Skeletal muscle tissue (tissue), 4 donors: ENCODE data around the gene MTHFD2. TPM values are rescaled to one million over a fixed set of nuclear protein-coding genes. Genes with fewer than 3 reads are reported as not detected.

Experiments used
- H3K27ac ChIP-seq: one replicate; pipeline ENCODE4 v1.7.0; 2013; ENCODE audit warnings: mild to moderate bottlenecking, low read depth, low read length, inconsistent platforms
- H3K27me3 ChIP-seq, 3 donors: one replicate each; pipeline ENCODE4 v1.7.0; 2013; ENCODE audit warnings: low read length in 3 of 3; ENCODE audit not compliant: control insufficient read depth in 3 of 3, insufficient read depth in 3 of 3
- H3K36me3 ChIP-seq, 3 donors: one replicate each; pipeline ENCODE4 v1.7.0; 2013; ENCODE audit warnings: low read length in 3 of 3; ENCODE audit not compliant: control insufficient read depth in 3 of 3, insufficient read depth in 3 of 3
- H3K4me1 ChIP-seq, 3 donors: one replicate each; pipeline ENCODE4 v1.7.0; 2013; ENCODE audit warnings: low read length in 3 of 3, mild to moderate bottlenecking in 3 of 3; ENCODE audit not compliant: control insufficient read depth in 3 of 3, insufficient read depth in 3 of 3
- H3K4me3 ChIP-seq, 3 donors: one replicate each; pipeline ENCODE4 v1.7.0; 2013; ENCODE audit warnings: low read length in 3 of 3
- H3K9ac ChIP-seq, 3 donors: one replicate each; pipeline ENCODE4 v1.7.0; 2013; ENCODE audit warnings: low read length in 3 of 3, mild to moderate bottlenecking in 3 of 3, moderate library complexity in 2 of 3, low read depth in 1 of 3
- H3K9me3 ChIP-seq, 3 donors: one replicate each; pipeline ENCODE4 v1.7.0; 2013; ENCODE audit warnings: low read length in 3 of 3; ENCODE audit not compliant: control insufficient read depth in 3 of 3
- total RNA-seq: library from RNA; depleted of rRNA; stranded (reverse); fragments of >200 nt; gene quantifications from one replicate; pipeline ENCODE4 v1.2.3, GENCODE V29; 2014
- donor health status: Osteomylitis.

Gene MTHFD2
- total RNA-seq, 1 donor from 2014 or later: 28.2 TPM

- H3K36me3 ChIP-seq: no peaks in the 10 kb centered on the region
- no peaks in the 10 kb centered on the region for H3K27me3 ChIP-seq
- H3K4me1 ChIP-seq: peaks cover 6 to 14% (median 13%) of the 10 kb centered on the region in 3 donors
- H3K9me3 ChIP-seq: no peaks in the 10 kb centered on the region
- no peak overlapping the region for H3K4me3 ChIP-seq
- no peak overlapping the region for H3K27ac ChIP-seq
- no peak overlapping the region for H3K9ac ChIP-seq
These were observed 3.6 kb upstream of the MTHFD2 start for GRCh38 chr2:74194799-74195198.

GRCh38 chr2:74197049-74197448, 1.4 kb upstream of the MTHFD2 start:
- Histone ChIP-seq H3K4me1 (peaks cover 23 to 27% (median 25%) of the 10 kb centered on the region in 3 donors), H3K27ac (no peak overlapping the region), H3K9me3 (no peaks in the 10 kb centered on the region), H3K27me3 (no peaks in the 10 kb centered on the region), H3K9ac (no peak overlapping the region), H3K4me3 (no peak overlapping the region), H3K36me3 (no peaks in the 10 kb centered on the region)

- H3K27me3 ChIP-seq: no peaks in the 10 kb centered on the region
- H3K9me3 ChIP-seq: no peaks in the 10 kb centered on the region
- H3K9ac ChIP-seq: peak overlapping the region; percentile 81 to 92 (median 85)
- H3K27ac ChIP-seq: peak overlapping the region; percentile 96
- no peaks in the 10 kb centered on the region for H3K36me3 ChIP-seq
- peaks cover 25 to 27% (median 26%) of the 10 kb centered on the region in 3 donors for H3K4me1 ChIP-seq
- H3K4me3 ChIP-seq: peak overlapping the region; percentile 83 to 89 (median 87)
These were observed 373 bp upstream of the MTHFD2 start for GRCh38 chr2:74198023-74198460.

- Histone ChIP-seq H3K4me1 (peaks cover 27 to 30% (median 28%) of the 10 kb centered on the region in 3 donors), H3K27ac (peak overlapping the region; percentile 96), H3K36me3 (no peaks in the 10 kb centered on the region), H3K4me3 (peak overlapping the region; percentile 83 to 89 (median 87)), H3K27me3 (no peaks in the 10 kb centered on the region), H3K9ac (peak overlapping the region; percentile 81 to 92 (median 85)), H3K9me3 (no peaks in the 10 kb centered on the region)
These were observed 873 bp downstream of the MTHFD2 start for GRCh38 chr2:74199275-74199701.

- Histone ChIP-seq H3K9me3 (no peaks in the 10 kb centered on the region), H3K27me3 (no peaks in the 10 kb centered on the region), H3K9ac (peak overlapping the region; percentile 81 to 92 (median 85)), H3K4me3 (peak overlapping the region; percentile 83 to 89 (median 87)), H3K36me3 (no peaks in the 10 kb centered on the region), H3K4me1 (peaks cover 30 to 33% (median 31%) of the 10 kb centered on the region in 3 donors), H3K27ac (peak overlapping the region; percentile 96)
These were observed 1.5 kb downstream of the MTHFD2 start for GRCh38 chr2:74199871-74200305.

GRCh38 chr2:74201196-74201595, 2.8 kb downstream of the MTHFD2 start:
- Histone ChIP-seq H3K27ac (peak overlapping the region; percentile 82), H3K4me3 (peak overlapping the region in 1 of 3 donors; percentile 24), H3K27me3 (no peaks in the 10 kb centered on the region), H3K4me1 (peaks cover 36 to 41% (median 39%) of the 10 kb centered on the region in 3 donors), H3K36me3 (no peaks in the 10 kb centered on the region), H3K9me3 (no peaks in the 10 kb centered on the region), H3K9ac (peak overlapping the region; percentile 15 to 60 (median 59))

GRCh38 chr2:74201596-74201995, 3.2 kb downstream of the MTHFD2 start:
- H3K9me3 ChIP-seq: no peaks in the 10 kb centered on the region
- no peaks in the 10 kb centered on the region for H3K36me3 ChIP-seq
- H3K27ac ChIP-seq: peak overlapping the region; percentile 82
- peak overlapping the region; percentile 15 to 60 (median 59) for H3K9ac ChIP-seq
- H3K27me3 ChIP-seq: no peaks in the 10 kb centered on the region
- peaks cover 40 to 45% (median 43%) of the 10 kb centered on the region in 3 donors for H3K4me1 ChIP-seq
- peak overlapping the region in 1 of 3 donors; percentile 24 for H3K4me3 ChIP-seq

GRCh38 chr2:74204436-74204835, 6.0 kb downstream of the MTHFD2 start:
- H3K4me1 ChIP-seq: peaks cover 30 to 39% (median 38%) of the 10 kb centered on the region in 3 donors
- H3K36me3 ChIP-seq: peaks cover 2 to 10% (median 8%) of the 10 kb centered on the region in 3 donors
- H3K9ac ChIP-seq: no peak overlapping the region
- peak overlapping the region; percentile 41 for H3K27ac ChIP-seq
- H3K9me3 ChIP-seq: no peaks in the 10 kb centered on the region
- H3K4me3 ChIP-seq: no peak overlapping the region
- no peaks in the 10 kb centered on the region for H3K27me3 ChIP-seq

- H3K4me1 ChIP-seq: peaks cover 24 to 34% (median 31%) of the 10 kb centered on the region in 3 donors
- peak overlapping the region; percentile 76 for H3K27ac ChIP-seq
- no peaks in the 10 kb centered on the region for H3K9me3 ChIP-seq
- H3K9ac ChIP-seq: peak overlapping the region in 1 of 3 donors; percentile 10
- H3K27me3 ChIP-seq: no peaks in the 10 kb centered on the region
- H3K4me3 ChIP-seq: no peak overlapping the region
- peaks cover 2 to 14% (median 10%) of the 10 kb centered on the region in 3 donors for H3K36me3 ChIP-seq
These were observed 6.7 kb downstream of the MTHFD2 start for GRCh38 chr2:74205113-74205512.

- Histone ChIP-seq H3K9ac (peak overlapping the region in 1 of 3 donors; percentile 10), H3K36me3 (peaks cover 2 to 14% (median 12%) of the 10 kb centered on the region in 3 donors), H3K9me3 (no peaks in the 10 kb centered on the region), H3K4me1 (peaks cover 24 to 31% (median 30%) of the 10 kb centered on the region in 3 donors), H3K27ac (peak overlapping the region; percentile 76), H3K4me3 (no peak overlapping the region), H3K27me3 (no peaks in the 10 kb centered on the region)
These were observed 7.2 kb downstream of the MTHFD2 start for GRCh38 chr2:74205596-74205995.
